Measurements from ENCODE around the gene KIRREL3.

Gene KIRREL3

GRCh38 chr11:126420698-126421256 lies 579.8 kb downstream of the KIRREL3 start:
- DNase-seq (ENCODE audit: low read depth): no peak

GRCh38 chr11:126419801-126420697 lies 580.5 kb downstream of the KIRREL3 start:
- no peak for DNase-seq (ENCODE audit: low read depth)

- DNase-seq (ENCODE audit: low read depth): no peak
Measured at GRCh38 chr11:126418887-126419286, 581.7 kb downstream of the KIRREL3 start.

GRCh38 chr11:126417091-126417862 lies 583.3 kb downstream of the KIRREL3 start:
- DNase-seq (ENCODE audit: low read depth): no peak

- peak; percentile 52 for DNase-seq (ENCODE audit: low read depth)
Measured at GRCh38 chr11:126416542-126417090, 584.0 kb downstream of the KIRREL3 start.

- no peak for DNase-seq (ENCODE audit: low read depth)
Measured at GRCh38 chr11:126415669-126416420, 584.7 kb downstream of the KIRREL3 start.

GRCh38 chr11:126415128-126415527 lies 585.4 kb downstream of the KIRREL3 start:
- no peak for DNase-seq (ENCODE audit: low read depth)

GRCh38 chr11:126414615-126415014 lies 586.0 kb downstream of the KIRREL3 start:
- DNase-seq (ENCODE audit: low read depth): no peak

- no peak for DNase-seq (ENCODE audit: low read depth)
Measured at GRCh38 chr11:126413843-126414405, 586.6 kb downstream of the KIRREL3 start.

GRCh38 chr11:126413426-126413825 lies 587.1 kb downstream of the KIRREL3 start:
- DNase-seq (ENCODE audit: low read depth): no peak

GRCh38 chr11:126411971-126412381 lies 588.6 kb downstream of the KIRREL3 start:
- no peak for DNase-seq (ENCODE audit: low read depth)

GRCh38 chr11:126410649-126411048 lies 589.9 kb downstream of the KIRREL3 start:
- no peak for DNase-seq (ENCODE audit: low read depth)

GRCh38 chr11:126409620-126409985 lies 591.0 kb downstream of the KIRREL3 start:
- DNase-seq (ENCODE audit: low read depth): no peak

GRCh38 chr11:126408901-126409619 lies 591.5 kb downstream of the KIRREL3 start:
- no peak for DNase-seq (ENCODE audit: low read depth)

- DNase-seq (ENCODE audit: low read depth): no peak
Measured at GRCh38 chr11:126408496-126408895, 592.1 kb downstream of the KIRREL3 start.

- no peak for DNase-seq (ENCODE audit: low read depth)
Measured at GRCh38 chr11:126407682-126408288, 592.8 kb downstream of the KIRREL3 start.

GRCh38 chr11:126407101-126407521 lies 593.5 kb downstream of the KIRREL3 start:
- DNase-seq (ENCODE audit: low read depth): no peak

- DNase-seq (ENCODE audit: low read depth): no peak
Measured at GRCh38 chr11:126406368-126406767, 594.2 kb downstream of the KIRREL3 start.

- no peak for DNase-seq (ENCODE audit: low read depth)
Measured at GRCh38 chr11:126405906-126406305, 594.7 kb downstream of the KIRREL3 start.

GRCh38 chr11:126405374-126405773 lies 595.2 kb downstream of the KIRREL3 start:
- DNase-seq (ENCODE audit: low read depth): no peak
